Esophagus squamous epithelium (tissue), 4 donors: Measurements from ENCODE around the gene FRMD4A.

Source experiments
- POLR2A ChIP-seq, 4 donors: fragments of 450-650 bp; IDR thresholded peaks; one replicate each; pipeline ENCODE4 v1.6.1; 2017; ENCODE audit warnings: antibody characterized with exemption in 4 of 4, mild to moderate bottlenecking in 4 of 4, moderate library complexity in 3 of 4
- TF ChIP-seq, protein P1 (sequence below), 6 experiments: fragments of 450-650 bp in 4 of 6; fragments of 200-600 bp in 2 of 6; sonication (generic) in 2 of 6; IDR thresholded peaks; one replicate each; pipeline ENCODE4 v1.5.1; 2016 to 2019; ENCODE audit warnings: antibody characterized with exemption in 6 of 6, mild to moderate bottlenecking in 4 of 6, moderate library complexity in 4 of 6

DNA sequence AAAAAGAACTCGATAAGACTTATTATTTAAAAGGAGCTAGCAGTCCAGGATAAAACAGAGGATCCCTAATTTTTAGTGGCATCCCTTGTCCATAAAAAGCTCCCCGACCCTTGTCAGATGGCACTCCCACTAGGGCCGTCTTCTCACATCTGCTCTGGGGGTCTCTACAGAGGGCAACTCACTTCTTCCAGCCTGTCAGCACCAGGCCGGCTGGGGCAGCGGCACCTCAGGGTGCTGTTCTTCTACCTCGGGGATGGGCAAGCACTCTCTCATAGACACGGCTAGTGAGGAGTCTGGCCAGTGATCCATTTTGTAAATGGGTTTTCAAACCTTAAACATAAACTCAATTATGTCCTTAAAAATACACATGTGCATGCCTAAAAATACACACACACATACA is 609.2 kb downstream of the FRMD4A start:
- TF ChIP-seq, protein P1, sequence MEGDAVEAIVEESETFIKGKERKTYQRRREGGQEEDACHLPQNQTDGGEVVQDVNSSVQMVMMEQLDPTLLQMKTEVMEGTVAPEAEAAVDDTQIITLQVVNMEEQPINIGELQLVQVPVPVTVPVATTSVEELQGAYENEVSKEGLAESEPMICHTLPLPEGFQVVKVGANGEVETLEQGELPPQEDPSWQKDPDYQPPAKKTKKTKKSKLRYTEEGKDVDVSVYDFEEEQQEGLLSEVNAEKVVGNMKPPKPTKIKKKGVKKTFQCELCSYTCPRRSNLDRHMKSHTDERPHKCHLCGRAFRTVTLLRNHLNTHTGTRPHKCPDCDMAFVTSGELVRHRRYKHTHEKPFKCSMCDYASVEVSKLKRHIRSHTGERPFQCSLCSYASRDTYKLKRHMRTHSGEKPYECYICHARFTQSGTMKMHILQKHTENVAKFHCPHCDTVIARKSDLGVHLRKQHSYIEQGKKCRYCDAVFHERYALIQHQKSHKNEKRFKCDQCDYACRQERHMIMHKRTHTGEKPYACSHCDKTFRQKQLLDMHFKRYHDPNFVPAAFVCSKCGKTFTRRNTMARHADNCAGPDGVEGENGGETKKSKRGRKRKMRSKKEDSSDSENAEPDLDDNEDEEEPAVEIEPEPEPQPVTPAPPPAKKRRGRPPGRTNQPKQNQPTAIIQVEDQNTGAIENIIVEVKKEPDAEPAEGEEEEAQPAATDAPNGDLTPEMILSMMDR (IDR thresholded peaks at IDR 0.05), result no peak
- no peak for TF ChIP-seq POLR2A (IDR thresholded peaks at IDR 0.05)
